PC-3 (cell line): ENCODE data around the gene GALNT10.

ENCODE experiments used
- EZH2 ChIP-seq: fragments of 300-600 bp; sonication (generic); IDR thresholded peaks from one replicate; pipeline ENCODE4 v1.6.1; 2017; ENCODE audit warnings: antibody characterized with exemption, mild to moderate bottlenecking, low read length; ENCODE audit not compliant: unreplicated experiment
- TF ChIP-seq, protein P1 (sequence below): fragments of 300-600 bp; sonication (generic); conservative IDR thresholded peaks from 2 replicates; pipeline ENCODE4 v1.5.1; 2017; ENCODE audit warnings: antibody characterized with exemption, low read depth, mild to moderate bottlenecking, low read length

DNA sequence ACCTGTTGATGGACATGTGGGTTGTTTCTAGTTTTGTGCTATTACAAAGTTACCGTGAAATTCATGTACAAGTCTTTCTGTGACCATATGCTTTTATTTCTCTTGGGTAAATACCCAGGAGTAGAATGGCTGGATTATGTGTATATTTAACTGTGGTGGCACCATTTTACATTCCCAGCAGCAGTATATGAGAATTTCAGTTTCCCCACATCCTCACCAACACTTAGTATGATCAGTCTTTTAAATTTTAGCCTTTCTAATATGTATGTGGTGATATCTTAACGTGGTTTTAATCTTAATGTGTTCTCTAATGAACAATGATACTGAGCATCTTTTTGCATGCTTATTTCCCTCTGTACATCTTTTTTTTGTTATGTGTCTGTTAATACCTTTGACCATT, 36.6 kb downstream of the GALNT10 start:
- TF ChIP-seq, protein P1, sequence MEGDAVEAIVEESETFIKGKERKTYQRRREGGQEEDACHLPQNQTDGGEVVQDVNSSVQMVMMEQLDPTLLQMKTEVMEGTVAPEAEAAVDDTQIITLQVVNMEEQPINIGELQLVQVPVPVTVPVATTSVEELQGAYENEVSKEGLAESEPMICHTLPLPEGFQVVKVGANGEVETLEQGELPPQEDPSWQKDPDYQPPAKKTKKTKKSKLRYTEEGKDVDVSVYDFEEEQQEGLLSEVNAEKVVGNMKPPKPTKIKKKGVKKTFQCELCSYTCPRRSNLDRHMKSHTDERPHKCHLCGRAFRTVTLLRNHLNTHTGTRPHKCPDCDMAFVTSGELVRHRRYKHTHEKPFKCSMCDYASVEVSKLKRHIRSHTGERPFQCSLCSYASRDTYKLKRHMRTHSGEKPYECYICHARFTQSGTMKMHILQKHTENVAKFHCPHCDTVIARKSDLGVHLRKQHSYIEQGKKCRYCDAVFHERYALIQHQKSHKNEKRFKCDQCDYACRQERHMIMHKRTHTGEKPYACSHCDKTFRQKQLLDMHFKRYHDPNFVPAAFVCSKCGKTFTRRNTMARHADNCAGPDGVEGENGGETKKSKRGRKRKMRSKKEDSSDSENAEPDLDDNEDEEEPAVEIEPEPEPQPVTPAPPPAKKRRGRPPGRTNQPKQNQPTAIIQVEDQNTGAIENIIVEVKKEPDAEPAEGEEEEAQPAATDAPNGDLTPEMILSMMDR: no peak
- TF ChIP-seq EZH2: no peak
